GM21528 (cell line): ENCODE results near the gene CHD5.

Experiments
- ATAC-seq: cut with Tn5 transposase; IDR thresholded peaks from one replicate; pipeline ENCODE4 v1.9.1; 2021; ENCODE audit warnings: mild to moderate bottlenecking, moderate library complexity; ENCODE audit not compliant: unreplicated experiment, low FRiP score

CHD5 gene

DNA sequence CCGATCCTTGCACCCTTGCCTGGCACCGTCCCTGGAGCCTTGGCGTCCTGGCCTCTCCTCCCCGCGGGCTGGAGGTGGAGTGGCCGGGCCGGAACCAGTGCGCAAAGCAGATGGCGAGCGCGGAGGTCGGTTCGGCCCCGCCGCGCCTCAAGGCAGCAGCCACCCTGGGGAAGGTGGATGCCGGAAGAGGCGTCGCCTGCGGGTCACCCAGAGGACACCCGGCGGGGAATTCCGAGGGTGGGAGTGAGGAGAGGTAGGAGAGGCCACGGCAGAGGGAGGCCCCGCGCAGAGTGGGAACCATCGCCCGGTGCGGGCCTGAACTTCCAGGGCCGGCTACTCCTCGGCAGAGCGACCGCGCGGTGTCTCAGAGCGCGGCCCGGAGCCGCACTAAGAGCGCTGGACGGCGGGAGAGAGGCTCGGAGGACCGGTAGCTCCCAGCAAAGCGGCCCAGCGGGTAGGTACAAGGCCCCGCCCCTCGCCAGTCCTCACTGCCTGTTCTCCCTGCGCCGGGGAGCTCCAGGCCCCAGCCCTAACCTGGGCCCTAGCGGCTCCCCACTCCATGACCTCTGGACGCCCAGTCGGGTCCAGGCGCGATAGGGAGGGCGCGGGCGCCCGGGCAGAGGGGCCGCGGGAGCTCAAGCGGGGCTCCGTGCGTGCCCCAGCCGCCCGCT lies 25.9 kb upstream of the CHD5 start, which contains the start of gene RNF207:
Gene RNF207, plus strand, starts transcription at position 271 of the 671 bp plus-strand sequence. CDS start 417 bp downstream, outside the sequence.
- peak; percentile 49 for ATAC-seq

DNA sequence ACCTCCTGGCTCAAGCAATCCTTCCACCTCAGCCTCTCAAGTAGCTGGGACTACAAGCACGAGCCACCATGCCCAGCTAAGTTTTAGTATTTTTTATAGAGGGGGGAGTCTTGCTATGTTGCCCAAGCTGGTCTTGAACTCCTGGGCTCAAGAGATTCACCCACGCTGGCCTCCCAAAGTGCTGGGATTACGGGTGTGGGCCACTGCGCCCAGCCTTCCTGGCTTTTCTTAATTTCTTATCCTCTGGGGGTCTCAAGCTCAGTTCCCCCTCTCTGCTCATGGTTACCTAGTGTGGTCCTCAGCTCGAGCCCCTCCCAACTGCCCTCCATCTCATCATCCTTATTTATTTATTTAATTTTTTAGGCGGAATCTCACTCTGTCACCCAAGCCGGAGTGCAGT lies 22.1 kb upstream of the CHD5 start:
- ATAC-seq, result no peak

DNA sequence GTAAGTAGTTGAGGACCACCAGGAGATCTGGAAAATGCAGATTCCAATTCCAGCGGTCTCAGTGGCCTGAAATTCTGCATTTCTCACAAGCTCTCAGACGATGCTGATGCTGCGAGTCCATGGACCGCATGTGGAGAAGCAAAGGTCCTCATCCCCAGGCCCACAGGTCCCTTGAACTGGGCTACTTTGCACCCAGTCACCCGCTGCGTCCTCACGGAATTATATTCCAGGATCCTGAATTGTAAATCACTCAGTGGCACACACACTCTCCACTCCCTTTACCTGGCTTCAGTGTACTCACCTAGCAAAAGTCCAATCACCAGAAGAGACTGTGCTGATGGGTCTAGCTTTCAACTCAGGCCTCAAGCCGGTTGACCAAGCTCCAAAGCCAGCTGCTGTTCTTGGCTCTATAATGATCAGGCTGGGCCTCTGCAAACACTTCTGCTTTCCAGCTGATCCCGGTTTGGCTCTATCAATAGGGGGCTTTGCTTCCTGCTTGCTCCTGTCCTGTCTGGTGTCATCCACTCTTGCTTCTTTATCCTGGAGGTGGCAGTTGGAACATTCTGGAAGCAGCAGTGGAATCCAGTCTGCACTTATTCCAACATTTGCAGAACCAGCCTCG lies 20.2 kb upstream of the CHD5 start:
- no peak for ATAC-seq

DNA sequence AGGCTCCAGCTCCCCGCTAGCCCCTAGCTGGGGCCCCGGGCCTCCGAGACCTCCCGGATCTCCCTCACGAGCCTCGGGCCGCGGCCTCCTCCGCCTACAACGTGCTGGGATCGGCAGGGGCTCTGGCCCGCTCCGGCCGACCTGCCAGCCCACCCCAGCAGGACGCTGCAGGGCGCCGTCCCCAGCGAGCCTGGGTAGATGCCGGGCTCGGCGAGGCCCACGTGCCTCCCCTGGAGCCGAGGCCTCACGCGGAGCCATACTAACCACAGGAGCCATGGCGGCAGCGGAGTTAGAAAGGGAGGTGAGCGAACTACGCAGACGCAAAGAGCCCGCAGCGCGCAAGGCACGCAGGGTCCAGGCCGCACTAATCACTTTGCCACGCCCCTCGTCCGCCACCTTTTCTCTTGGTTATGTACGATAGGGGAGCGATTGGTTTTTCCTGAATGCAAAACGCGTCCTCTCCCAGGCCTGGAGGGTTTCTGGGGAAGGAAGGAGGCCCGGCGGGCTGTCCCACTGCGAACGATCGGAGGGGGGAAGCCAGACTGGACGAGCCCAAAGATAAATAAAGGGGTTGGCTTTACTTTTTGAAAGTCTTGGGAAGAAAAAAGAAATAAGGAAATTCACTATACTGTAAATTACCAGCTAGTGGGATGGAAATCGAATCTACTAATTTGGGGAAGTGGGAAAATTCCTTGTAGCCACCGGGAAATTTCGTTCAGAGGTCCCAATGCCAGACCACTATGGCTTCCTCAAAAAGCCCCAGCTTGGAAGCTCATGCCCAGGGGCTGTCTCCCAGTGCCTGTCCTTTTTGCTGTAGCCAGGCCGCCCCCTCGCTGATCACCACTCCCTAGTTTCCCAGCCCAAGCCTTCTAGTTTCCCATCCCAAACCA lies 19.4 kb upstream of the CHD5 start, which contains the start of gene RPL22:
Gene RPL22, minus strand, starts transcription at position 298 of the 890 bp plus-strand sequence. Its CDS starts 22 bp downstream, at position 276.
- ATAC-seq, result peak; percentile 98

DNA sequence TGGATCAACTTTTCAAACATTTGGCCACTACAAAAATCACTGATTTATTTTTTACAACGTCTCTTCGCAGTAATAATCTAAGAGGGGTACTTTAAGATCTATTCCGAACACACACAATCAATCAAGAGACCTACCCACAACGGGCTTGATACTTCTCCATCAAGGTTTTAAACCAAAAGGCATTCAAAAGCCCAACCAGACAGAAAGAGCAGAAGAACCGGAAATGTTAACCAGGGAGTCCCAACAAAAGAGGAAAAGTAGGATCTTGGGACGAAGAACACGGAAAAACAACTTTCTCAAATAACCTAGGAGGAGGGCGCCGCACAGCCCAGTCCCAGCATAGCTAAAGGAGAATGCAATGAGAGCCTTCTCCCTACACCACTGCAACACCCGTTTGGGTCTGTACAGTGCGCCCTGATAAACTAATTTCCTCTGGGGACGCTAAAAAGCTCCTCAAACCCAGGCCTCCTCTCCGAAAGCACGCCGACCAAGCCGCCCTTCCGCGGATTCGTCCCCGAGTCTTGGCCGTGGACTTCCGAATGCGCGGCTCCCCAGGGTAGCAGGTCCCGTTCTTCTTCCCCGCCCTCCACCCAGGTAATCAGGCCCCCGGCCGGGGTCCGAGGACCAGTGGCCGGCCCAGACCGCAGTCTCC lies 18.7 kb upstream of the CHD5 start:
- peak; percentile 26 for ATAC-seq

DNA sequence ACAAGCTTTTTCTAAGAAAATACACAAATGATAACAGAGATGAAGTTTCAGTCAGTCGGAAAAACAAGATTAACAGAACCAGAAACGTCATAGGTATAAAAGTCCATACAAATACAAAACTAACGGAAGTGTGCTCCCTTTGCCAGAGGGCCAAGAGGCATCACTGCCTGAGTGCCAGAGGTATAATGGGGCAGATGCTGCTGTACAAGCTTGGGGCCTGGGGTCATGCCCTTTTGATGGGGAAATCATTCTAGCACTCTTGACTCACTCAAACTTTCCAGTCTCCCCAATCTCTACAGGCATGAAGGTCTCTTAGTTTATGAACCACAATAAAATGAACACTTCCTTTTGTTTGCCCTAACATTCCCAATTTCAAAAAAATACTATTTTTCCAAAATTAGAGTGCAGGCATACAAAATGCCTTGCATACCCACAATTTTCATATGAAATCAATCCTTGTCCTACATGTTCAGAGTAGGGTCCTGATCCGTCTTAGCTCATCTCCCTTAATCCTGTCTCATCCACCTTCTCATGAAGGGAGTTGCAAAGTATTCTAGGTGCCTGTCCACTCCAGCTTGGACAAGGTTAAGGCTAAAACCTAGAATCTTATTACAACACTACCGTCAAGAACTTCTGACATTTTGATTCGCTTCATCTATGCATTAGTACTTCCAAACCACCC lies 17.8 kb upstream of the CHD5 start:
- no peak for ATAC-seq

DNA sequence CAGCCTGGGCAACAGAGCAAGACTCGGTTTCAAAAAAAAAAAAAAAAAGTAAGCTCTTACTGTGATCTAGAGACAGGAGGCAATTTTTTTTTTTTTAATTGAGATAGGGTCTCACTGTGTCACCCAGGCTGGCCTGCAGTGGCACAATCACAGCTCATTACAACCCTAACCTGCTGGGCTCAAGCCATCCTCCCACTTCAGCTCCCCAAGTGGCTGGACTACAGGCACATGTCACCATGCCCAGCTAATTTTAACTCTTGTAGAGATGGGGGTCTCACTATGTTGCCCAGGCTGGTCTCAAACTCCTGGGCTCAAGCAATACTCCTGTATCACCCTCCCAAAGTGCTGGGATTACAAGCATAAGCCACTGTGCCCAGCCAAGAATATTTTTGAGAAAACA lies 11.8 kb upstream of the CHD5 start:
- ATAC-seq, result no peak

DNA sequence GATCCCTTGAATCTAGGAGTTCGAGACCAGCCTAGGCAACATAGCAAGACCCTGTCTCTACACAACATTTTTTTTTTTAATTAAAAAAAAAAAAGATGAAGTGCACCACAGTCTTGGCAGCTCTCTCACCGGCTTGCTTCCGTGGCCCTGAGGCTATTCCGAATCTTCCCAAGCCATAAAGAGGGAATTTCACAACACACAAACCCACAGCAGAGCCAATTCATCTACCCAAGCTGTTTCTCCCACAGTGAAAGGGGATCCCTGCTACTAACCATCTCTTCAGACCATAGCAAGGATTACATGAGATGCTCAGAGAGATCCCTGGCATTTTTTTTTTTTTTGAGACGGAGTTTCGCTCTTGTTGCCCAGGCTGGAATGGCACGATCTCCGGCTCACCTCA lies 8.3 kb upstream of the CHD5 start:
- no peak for ATAC-seq

DNA sequence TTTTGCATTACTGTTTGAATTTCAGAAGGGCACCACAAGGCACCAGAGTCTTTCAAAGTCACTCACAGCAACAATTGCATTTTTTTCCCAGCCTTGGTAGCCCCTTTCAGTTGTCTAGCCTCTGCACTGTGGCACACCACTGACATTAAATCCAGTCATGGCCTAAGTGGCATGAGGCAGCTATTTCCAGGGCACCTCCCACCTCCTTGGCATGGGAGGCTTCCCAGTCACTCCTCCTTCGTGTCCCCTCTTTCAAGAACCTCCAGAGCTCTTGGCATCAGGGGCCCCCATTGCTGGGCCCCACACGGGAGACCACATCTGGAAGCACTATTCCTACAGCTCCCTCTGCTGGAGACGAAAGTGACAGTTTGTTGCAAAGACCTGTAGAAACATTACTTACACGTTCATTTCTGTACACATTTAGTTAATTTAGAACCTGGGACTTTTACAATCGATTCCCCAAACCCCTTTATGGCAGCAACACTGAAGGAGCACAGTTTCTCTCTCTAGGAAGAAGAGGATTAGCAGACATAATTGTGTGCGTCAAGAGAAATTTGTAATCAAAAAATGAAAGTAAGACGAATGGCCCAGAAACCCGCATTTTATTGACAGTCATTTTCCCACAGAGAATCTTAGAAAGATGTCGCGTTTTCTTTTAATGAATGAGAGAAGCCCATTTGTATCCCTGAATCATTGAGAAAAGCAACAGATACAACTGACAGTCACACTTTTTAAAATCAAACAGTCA lies 5.7 kb upstream of the CHD5 start:
- ATAC-seq, result no peak

DNA sequence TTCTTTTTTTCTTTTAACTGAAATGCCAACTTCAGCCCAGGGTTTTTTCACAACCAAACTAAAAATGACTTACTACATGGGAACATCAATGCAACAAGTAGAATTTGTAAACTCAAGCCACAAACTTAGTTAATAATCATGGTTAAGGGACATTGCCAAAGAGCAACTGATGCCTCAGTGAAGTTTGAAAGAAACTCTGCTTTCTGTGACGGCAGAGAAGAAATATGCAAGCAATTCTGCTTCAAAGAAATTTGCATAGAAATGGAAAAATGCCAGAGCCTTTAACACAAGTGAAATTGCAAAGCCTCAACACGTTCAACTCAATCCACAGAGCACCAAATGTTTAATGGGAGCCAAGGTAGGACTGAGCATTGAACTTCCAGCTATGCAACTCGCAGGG lies 5.0 kb upstream of the CHD5 start:
- no peak for ATAC-seq

DNA sequence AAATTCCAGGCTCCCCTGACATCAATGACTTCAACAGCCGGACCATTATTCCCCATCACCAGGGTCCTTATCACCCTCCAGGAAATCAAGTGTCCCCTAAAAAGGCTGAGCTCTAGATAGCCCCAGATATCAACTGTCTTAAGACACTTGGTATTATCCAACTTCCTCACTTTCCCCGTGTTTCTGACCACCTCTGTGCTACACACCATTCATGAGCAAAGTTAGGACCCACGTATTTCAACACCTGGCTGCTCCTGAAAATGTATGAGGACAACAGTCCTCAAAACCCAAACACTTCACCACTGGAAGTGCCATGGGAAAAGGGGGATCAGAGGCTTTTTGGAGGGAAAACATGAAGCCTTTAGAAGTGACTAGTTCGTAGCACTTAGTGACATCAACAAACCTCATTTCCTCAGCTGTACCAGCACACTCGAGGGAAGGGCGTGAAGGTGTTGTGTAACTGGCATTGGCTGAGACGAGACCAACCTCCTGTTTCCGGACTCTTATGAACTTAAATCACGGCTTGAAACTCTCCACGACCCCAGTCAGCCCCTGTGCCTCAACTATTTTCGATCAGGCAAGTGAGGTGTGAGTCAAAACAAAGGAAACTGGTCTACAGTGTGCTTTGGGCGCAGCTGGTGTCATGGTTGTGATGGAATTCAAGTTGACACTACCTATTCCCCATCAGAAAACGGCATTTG lies 4.1 kb upstream of the CHD5 start:
- ATAC-seq, result no peak

DNA sequence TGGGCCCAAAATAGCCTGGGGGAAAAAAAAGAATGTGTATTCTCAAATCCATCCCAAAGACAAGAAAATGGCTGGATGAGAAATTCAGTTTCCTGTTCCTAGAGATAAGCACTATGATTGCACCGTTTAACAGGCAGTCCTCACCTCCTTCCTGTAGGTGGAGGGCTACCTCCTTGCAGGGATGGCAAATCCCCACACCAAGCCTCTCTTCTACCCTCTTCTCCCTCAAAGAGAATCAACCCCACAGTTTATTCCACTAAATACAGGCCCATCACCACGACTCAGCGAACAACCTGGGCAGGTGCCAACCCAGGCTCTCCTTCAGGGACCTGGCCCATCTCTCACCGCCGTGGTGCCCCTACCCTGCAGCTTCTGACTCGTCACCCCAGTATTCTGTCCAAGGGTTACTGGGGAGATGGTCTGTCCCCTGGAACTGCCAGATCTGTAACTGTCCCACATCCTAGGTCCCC lies 3.4 kb upstream of the CHD5 start:
- ATAC-seq, result no peak

DNA sequence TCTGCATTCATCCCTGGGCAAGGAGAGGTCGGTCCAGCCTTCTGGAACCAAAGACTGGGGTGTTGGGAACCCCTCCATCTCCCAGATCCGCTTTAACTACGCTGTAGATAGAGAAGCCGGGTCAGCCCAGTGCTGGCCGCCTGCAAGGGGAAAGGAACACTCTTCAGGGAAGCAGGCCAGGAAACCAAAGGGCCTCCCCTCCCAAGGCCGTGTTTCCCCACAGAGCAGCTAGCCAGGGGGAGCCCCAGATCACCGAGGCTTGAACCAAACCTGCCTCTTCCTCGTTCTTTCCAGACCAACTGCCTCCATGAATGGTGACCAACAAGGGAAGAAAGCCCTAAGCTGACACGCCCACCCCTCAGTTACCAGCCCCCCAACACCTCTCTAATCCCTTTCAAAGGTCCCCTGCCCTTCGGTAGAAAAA lies 1.2 kb upstream of the CHD5 start:
- no peak for ATAC-seq

DNA sequence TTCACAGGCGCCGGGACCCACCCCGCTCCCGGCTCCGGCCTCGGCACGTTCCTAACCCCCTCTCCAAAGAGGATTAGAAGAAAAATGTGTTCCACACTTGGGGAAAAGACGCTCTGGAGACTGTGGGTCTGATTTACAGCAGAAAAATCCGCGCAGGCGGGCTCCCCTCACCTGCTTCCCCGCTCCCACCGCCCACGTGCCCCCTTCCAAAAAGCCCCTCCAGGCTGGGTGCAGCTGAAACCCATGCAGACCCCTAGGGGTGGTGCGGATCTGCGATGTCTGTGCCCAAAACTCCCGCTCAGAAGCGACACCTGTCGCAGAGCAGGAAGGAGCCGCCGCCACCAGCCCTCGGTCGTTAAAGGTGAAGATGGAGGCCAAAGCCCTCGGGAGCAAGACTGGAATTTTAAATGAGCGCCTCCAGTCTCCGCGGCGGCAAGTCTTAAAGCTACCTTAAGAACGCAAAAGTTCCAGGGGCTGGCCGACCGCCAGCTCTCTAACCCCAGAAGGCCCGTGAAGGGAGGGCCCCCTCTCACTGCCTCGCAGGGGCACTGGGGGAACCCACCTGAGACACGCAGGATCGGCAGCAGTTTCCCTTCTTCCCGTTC lies 688 bp upstream of the CHD5 start:
- no peak for ATAC-seq

DNA sequence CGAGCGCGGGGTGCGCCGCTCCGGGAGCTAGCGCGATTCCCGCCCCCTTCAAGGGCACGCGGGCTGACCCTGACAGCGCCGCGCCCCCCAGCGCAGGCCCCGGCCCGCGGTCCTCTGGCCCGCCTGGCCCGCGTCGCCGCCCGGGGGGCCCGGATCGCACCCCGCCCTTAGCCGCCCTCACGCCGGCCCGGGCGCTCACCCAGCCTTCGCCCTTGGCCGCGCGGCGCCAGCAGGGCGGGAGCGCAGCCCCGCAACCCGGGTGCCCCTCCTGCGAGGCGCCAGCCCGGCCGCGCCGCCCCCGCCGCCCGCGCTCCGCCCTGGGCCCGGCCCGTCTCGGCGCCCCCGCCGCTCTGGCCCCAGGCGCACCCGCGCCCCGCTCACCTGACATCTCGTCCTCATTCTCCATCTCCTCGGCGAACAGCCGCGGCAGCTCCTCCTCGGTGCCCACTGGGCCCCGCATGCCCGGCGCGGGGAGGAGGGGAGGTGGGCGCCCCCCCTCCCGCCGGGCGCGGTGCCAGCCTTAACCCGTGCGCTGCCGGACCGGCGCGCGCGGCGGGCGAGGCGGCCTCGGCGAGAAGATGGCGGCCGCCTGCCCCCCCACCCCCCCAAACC lies 451 bp downstream of the CHD5 start:
- no peak for ATAC-seq

DNA sequence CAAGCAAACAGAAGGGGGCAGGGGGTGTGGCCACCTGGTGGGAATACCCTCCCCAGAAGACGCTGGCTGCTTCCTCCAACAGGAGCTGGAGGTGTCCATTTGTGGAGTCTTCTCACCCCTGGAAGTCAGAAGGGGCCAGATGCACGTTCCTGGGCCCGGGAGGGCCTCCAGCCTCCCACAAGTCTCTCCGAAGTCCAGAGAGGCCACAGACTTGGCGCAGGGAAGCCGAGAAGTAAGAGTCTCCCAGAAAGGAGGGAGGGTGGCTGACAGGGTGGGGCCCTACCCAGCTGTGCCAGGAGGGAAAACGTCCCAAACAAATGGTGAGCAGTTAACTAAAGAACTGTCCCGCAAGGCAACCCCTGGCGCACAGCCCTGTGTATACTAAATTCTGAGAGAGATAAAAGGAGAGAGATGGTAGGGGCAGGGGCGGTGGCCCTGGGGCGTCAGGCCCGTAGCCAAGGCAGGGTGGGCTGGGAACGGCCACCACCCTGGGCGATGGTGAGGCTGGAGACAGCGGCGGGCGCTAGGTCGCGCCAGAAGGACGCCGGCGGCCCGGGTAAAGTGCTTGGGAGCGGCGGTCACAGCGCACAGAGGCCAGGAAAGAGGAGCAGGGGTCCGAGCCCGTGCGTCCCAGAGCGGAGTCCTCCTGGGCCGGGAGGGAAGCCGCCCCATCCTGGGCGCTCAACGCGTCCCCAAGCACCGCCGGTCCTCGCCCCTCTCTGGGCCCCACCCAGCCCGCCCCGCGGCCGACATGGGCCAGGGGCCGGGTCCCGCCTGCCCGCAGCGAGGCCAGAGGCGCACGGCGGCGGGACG lies 1.2 kb downstream of the CHD5 start:
- no peak for ATAC-seq
